Placental pericyte (primary cell): ENCODE results near the gene PPT1. TPM values are rescaled to one million over a fixed set of nuclear protein-coding genes. Genes with fewer than 3 reads are reported as not detected.

Experiments used
- total RNA-seq: library from RNA; depleted of rRNA; stranded (reverse); fragments of >200 nt; gene quantifications from 2 replicates; pipeline ENCODE4 v1.2.3, GENCODE V29; 2012

PPT1 gene
- 37.0 and 50.5 TPM in 2 replicates for total RNA-seq

DNA sequence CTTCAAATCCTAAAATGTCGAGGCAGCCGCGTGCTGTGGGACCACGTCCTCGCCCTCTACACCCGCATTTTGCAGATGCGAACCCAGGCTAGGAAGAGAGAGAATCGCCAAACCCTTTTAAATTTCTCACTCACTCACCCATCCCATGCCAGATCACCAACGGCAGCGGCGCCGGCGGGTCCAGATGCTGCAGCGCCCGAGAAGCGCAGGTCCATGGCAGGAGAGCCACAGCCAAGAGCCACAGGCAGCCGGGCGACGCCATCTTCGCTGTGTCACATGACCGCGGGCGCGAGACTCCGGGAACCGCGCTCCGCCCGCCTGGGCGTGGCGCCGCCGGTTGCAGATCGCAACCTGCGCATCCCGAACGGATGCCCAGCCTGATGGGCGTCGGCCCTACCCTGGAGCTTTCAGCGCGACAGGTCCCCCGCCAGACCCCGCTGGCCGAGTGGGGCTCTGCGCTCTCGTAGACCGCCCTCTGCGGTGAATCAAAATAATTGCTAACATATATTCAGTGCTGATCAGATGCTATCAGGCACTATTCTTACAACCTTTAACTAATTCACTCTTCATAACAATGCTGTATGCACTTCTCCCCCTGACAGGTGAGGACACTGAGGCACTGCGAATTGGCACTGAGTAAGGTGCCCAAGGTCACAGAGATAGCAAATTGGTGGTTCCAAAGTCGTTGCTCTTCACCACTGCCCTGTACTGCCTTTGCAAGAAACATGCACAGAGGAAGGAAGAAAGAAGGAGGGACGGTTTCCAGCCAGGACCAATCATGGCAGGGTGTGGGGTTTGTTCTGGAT lies at the start of gene PPT1:
TSS of gene PPT1 (minus strand) at position 276 of the 806 bp plus-strand sequence. CDS start at position 262, 14 bp downstream.

DNA sequence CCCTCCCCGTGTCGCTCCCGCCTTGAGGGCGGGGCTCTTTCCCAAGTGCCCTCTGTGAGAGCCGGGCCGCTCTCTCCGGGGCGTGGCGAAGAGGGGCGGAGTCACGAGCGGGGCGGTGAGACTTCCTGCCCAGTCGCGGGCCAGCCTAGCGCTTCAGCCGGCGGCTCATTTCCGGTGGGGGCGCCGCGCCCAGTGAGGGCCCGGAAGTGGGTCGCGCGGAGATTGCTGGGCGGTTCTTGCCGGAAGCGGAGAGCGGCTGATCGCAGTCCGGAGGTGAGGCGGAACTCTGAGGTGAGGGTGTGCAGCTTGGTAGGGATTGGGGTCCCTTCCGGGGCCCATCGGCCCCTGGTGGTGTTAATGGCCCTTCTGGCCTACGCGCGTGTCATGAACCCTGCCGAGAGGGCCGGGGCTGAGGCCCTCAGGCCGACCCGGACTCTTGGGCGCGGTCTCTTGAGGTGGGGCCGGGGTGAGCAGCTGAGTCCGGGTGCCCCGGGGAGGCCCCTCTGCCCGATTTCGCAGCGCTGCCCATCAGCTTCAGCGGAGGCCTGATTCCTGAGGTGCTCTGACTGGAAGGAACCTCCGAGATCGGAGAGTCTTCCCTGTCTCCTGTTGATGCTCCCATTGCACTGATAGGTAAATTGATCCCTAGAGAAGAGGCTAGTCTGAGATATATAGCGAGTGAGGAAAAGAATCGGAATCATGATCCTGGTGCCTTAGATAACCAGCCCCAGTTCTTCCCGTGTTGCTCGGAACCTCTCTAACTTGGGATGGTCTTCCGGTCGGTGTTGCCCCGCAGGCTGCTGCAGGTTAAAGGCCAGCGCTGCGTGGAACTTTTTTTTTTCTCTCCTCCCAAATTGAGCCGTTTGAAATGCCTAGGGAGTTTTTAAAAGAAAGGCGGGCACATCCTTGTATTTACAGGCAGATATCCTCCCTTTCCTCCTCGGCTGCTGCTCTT lies 56.3 kb downstream of the PPT1 start, which contains the start of gene CAP1:
TSS of gene CAP1 (plus strand) at position 219 of the 955 bp plus-strand sequence. CDS start 18,618 bp downstream, outside the sequence.

Other genes starting within 250 kb of the PPT1 start
- gene TRIT1, start 213.7 kb downstream of the PPT1 start, total RNA-seq, result 19.7 and 24.6 TPM in 2 replicates
- 0.14 and 0.44 TPM in 2 replicates for gene MYCL, start 195.3 kb downstream of the PPT1 start, total RNA-seq
- 11.9 and 25.2 TPM in 2 replicates for gene MFSD2A, start 142.1 kb downstream of the PPT1 start, total RNA-seq
- 468 and 1,100 TPM in 2 replicates for gene CAP1, start 56.5 kb downstream of the PPT1 start, total RNA-seq
- 15.1 and 22.2 TPM in 2 replicates for gene RLF, start 64.1 kb upstream of the PPT1 start, total RNA-seq
- gene TMCO2, start 150.7 kb upstream of the PPT1 start, total RNA-seq, result not detected in 2 replicates
- 48.4 and 119 TPM in 2 replicates for gene ZMPSTE24, start 161.0 kb upstream of the PPT1 start, total RNA-seq
- gene COL9A2, start 220.0 kb upstream of the PPT1 start, total RNA-seq, result 0.14 and 1.8 TPM in 2 replicates